HG03108 (cell line): ENCODE results near the gene IL22RA1.

Experiments
- ATAC-seq: cut with Tn5 transposase; IDR thresholded peaks from one replicate; pipeline ENCODE4 v1.9.1; 2021; ENCODE audit warnings: moderate library complexity; ENCODE audit not compliant: unreplicated experiment

Gene IL22RA1

DNA sequence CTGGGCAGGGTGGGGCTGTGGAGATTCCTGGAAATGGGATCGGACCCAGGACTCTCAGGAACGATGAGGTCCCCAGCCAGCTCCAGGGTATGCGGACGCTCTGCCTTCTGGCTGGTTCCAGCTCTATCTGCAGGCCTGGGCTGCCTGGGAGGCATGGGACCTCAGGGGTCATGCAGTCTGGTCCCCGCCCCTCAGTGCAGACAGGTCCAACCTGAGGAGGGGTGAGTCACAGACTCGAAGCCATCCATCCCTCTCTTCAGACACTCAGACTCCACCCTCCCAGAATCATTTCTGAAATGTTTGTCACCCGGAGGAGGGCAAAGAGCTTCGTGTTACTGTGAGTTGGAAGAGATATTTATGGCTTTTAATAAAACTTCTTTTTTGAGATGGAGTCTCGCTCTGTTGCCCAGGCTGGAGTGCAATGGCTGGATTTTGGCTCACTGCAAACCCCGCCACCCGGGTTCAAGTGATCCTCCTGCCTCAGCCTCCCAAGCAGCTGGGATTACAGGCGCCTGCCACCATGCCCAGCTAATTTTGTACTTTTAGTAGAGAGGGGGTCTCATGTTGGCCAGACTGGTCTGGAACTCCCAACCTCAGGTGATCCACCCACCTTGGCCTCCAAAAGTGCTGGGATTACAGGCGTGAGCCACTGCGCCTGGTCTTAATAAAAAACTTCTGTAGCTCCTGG is 25.1 kb downstream of the IL22RA1 start:
- no peak for ATAC-seq

DNA sequence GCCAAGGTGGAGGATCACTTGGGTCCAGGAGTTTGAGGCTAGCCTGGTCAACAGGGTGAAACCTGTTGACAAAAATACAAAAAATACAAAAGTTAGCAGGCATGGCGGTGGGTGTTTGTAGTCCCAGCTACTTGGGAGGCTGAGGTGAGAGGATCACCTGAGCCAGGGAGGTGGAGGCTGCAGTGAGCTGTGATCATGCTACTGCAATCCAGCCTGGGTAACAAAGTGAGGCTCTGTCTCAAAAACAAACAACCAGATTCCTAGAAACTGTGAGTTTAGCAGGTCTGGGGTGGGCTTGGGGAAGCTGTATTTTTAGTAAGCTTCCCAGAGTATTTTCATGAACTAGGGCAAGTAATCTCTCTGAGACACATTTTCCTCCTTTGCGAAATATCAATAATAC is 25.8 kb downstream of the IL22RA1 start:
- no peak for ATAC-seq

DNA sequence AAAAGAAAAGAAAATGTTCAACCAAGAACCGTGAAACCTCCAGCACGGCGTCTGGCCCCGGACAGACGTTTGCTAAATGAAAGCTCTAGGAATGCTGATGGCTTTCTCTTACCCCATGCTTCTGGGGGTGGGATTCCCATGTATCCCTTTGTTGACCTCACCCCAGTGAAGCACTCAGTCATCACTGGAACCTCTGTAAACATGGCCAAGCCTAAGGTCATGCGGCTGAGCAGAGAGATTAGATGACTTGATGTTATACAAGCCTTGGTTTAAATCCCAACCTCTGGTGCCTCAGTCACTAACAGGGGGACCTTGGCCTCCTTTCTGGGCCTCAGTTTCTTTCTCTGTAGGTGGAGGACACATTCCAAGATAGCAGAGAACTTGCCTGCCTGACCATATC is 28.2 kb downstream of the IL22RA1 start:
- no peak for ATAC-seq

DNA sequence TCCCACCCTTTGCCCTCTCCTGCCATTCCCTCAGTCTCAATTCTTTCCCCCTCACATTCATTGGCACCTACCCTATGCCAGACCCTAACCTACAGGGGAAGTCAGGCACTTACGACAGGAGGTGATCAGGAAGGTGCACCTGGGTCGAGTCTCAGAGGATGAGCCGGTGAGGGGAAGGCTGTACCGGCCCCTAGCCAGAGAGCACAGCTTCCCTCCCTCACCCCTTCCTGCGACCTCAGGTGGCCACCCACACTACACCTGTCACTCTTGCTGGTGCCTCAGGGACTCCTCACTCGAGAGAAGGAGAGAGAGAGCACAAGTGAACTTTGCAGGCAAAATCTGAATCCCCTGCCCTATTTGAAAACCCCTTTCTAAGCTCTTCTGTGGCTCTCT is 29.3 kb downstream of the IL22RA1 start:
- no peak for ATAC-seq

DNA sequence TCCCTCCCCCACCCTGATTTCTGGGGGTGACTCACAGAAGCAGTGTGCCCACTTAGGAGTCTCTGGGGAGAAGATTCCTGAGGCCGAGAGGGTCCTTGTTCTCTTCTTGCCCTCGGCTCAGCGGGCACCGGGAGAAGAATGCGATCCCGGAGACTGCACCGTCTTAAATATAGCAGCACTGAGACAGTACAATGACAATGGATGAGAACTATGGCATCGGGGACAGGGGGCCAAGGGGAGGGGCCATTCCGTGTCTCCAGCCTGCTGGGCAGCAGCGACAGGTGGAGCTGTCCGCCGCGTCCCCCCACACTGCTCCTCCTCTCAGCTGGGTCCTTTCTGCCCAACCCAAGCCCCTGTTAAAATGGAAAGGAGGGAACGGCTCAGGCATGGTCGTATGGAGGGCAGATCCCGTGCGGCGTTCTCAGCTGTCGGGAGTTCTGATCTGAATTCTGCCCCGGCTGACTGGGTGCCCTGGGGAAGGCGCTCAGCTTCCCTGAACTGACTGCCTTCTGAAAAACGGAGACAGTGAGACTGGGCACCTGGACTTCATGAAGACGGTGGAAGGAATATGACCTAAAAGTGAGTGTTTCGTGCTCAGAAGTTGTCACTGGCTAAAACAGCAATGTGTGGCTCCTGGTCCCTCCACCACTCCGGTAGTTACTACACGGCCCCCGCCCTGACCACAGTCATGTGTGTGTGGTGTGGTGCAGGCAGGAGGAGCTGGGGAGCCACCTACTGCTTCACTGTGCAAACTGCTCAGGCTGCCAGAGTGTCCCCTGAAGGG is 30.8 kb downstream of the IL22RA1 start, which contains the start of gene MYOM3:
TSS of gene MYOM3 (minus strand) at position 140 of the 784 bp plus-strand sequence. CDS start 3,499 bp downstream, outside the sequence.
- no peak for ATAC-seq

DNA sequence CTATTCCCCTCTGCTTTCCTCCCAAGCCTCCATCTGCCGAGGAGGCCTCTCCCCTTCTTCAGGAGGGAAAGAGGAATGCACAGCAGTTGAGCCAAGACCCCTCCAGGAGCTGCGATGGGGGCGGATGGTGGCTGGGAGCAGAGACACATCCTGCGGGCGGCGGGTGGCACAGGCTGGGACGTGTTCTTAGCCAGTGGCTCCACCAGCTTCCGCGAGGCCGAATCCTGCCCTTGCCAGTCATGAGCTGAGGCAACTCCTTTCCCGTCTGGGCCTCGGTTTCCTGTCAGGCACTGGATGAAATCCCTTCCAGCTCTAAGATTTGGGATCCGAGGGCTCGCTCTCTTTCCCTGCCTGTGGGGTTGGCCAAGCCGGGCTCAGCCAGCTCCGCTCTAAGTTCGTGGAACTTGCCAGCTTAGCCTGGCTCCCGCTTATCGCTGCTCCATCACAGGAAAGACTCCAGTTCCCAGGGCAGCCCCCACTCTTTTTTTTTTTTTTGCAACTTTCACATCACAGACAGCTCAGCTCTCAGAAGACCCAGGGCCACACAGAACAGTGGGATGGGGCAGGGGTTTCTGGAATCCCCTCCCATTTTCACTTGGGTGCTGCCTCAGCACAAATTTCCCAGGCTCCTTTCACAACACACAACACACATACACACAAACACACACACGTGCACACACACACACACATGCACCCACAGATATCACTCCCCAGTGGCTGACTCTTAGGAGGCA is 31.5 kb downstream of the IL22RA1 start:
- no peak for ATAC-seq

DNA sequence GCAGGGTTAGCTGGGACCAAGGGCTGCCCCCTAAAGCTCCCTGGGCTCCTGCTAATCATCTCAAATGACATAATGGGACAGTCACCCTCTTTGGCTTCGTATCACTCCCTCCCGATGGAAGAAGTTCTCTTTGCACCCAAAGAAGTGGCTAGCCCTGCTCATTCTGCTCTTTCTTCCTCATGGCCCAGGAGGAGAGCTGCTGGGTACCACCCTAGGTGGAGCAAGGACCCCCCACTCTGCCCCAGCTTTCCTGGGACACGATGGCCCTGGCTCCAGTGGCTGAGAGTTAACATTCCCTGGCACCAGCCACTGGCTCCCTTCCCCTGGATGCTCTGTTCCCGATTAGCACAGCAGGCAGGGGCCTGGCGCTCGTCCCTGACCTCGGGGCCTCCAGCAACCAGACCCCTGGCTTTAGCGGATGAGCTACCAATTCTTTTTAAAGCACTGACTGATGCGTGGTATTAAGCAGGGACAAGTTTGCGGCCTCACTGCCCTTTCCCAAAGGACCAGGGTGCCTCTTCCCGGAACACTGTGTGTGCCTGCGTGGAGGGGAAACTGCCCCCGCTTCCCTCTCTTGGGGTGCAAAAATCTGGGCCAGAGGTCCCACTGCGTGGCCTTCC is 32.2 kb downstream of the IL22RA1 start:
- no peak for ATAC-seq

DNA sequence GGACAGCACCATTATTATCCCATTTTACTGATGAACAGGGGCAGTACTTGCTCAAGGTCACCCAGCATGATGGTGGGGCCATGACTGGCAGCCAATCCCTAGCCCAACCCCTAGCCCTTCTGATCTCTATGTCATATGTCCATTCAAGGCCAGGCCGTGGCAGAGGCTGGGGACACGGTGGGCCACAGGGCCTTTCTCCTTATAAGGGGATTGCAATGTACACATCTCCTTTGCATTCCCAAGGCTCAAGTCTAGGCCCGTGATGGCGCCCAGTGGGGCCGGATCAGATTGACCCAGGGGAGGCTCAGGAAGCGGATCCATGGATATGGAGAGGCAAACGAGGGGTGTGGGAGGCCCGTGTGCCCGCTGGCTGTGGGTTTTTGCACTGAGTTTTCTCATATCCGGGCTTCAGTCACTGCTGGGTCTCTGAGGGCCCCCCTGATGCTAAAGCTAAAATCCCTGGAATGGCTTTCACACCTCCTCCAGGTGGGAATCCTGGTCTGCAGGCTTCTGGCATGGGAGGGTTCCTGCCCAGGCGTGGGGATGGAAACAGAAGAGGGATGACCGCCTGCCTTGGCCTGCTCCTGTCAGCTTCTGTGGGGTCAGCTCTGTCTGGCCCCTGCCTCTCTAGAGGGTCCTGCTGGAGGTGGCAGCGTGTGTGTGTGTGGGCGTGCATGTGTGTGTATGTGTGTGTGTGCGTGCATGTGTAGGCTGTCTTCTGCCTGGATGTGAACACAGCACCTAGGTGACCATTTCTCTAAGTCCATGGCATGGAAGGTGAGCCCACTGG is 33.1 kb downstream of the IL22RA1 start:
- ATAC-seq = no peak

DNA sequence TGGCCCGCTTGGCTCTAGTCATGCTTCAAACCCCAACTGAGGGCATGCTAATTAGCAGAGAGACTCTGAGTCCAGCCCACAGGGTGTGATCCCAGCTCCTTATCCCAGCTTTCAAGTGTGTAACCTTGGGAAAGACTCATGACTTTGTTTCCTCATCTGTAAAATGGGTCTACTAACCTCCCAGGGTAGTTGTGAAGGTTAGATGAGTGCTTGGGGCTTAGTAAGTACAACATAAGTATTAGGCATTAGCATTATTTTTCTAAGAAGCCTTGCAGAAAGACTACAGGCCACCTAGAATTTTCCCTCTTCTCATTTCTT is 33.8 kb downstream of the IL22RA1 start:
- no peak for ATAC-seq

DNA sequence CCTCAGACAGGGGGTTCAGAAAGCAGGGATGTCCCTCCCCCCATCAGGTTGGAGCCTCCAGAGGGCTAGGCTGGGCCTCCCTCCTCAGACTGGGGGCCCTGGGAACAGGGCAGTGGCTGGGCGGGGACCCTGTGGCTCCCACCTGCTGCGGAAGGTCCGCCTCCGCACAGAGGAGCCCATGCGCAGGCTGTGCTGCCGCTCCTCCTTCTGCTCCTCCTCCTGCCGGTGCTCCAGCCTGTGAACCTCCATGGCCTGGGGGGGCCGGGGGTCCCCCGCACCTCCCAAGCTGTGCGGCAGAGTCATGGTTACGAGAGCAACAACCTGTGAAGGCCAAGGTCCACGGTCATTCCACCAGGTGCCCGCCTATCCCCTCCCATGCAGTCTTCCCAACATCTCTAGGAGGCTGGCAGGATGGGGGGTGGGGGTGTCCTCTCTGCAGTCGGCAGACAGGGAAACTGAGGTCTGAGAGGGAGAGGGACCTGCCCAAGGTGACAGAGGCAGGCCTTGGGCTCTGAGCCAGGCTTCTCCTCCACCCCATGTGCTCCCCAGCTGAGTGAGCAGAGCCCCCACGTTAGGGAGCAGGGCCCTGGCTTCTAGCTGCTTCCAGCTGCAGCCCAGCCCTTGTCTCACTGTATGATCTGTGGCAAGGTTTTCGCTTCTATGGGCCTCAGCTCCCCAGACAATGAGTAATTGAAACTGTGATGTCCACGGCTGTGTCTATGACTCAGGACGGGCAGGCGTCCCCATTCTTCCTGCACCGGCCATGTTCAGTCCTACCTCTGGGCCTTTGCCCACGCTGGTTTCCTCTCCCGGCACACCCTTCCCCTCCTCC is 34.4 kb downstream of the IL22RA1 start:
- no peak for ATAC-seq

DNA sequence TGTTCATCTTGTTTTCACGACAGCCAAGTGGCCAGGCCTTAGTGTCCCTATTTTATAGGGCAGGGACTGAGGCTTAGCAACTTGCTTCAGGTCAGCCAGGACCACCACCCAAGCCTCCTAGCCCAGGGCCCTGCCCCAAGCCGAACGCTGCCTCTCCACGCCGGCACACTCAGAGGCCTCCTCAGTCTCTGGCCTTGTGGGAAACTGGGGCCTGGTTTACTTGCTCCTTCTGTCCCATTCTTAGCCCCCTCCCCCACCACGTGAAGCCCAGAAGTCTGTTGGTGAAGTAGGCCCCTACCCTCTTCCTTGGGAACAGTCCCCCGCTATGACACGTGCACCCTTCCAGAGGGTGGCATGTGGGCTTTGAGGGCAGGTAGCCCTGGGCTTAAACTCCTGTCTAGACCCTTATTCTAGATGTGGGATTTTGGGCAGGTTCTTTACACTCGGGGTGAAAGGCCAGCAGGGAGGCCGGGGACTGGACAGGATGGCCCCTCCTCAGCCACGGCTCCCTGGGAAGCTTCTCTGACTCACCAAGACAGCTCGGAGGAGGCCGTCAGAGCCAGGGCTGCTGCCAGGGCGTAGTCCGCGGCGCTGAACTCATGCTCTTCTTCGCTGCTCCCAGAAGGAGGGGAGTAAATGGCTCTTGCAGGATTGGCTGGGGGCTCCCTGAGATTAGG is 35.3 kb downstream of the IL22RA1 start:
- no peak for ATAC-seq

DNA sequence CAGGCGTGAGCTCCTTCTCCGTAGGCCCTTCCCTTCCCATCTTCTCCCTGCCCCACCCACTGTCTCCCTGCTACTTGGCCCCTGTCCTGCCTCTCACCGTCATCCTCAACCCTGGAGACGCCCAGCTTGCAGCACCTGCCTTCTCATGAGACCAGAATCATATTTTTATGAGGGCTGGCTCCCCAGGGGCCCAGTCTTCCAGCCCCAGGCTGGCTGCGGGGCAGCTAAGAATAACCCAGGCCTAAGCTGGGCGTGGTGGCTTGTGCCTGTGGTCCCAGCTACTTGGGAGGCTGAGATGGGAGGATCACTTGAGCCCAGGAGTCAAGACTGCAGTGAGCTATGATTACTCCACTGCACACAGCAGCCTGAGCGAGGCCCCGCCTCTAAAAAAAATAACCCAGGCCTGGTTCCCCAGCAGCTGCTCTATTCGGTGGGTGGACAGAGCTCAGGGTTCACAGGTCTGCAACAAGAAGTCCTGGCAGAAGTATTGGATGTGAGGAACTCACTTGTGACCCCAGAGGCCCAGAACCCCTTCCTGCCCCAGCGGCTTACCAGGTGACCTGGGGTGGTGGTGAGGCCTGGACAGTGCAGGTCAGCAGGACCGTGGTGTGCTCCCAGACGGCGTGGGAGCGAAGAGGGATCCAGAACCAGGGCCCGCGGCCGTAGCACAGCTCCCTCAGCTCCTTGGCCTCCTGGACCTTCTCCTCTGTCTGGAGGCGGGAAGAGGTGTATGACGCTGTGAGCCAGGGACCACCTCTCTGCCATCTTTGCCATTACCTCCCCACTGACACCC is 37.4 kb downstream of the IL22RA1 start:
- no peak for ATAC-seq

DNA sequence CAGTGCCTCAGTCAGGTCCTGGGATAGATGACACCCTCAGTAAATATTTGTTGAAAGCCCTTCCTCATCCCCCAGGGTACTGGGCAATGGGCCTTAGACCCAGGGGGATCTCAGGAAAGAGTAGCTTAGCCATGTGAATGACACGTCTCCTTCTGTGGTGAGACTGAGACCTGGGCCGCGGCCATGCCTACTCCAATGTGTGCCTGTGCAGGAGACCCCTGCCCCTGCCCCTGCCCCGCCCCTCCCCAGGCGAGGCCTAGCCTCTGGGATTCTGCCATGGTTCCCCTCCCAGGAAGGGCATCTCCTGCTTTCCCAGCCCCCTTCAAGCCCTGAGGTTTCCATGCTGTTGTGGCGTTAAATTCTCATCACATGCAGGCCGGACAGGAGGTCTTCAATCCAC is 38.1 kb downstream of the IL22RA1 start:
- ATAC-seq = no peak

DNA sequence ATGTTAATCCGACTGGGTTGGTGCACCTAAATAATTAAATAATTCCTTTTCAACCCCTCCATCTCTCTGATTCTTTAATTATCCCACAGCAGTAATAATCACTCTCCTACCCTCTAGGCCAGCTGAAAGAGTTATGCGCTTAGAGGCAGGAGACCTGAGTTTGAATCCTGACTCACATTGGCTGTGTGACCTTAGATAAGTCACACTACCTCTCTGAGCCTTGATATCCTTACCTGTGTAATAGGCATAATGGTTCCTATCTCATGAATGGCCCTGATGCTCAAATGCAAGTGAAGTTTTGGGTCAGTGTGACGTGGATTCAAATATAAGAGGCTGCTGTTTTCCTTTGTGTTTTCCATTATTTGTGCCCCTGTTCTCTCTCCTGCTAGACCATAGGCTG is 39.1 kb downstream of the IL22RA1 start:
- ATAC-seq = no peak

DNA sequence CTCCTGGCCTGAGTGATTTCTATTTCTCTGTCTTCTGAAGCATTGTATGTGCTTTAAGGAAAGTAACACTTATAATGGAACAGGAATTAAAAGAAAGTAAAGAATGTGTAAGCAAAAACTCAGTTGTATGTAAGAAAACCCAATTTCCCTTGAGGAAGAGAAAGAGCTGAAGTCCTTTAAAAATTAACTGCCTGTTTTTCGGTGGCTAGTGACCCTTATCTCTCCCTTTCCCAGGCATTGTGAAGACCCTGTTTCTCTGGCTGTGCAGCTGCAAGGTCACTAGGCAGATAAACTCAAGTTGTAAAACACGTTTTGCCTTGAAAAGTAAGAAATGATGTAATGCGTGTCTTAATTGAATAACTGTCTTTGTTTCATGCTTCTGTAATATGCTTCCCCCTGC is 39.5 kb downstream of the IL22RA1 start:
- ATAC-seq = no peak

DNA sequence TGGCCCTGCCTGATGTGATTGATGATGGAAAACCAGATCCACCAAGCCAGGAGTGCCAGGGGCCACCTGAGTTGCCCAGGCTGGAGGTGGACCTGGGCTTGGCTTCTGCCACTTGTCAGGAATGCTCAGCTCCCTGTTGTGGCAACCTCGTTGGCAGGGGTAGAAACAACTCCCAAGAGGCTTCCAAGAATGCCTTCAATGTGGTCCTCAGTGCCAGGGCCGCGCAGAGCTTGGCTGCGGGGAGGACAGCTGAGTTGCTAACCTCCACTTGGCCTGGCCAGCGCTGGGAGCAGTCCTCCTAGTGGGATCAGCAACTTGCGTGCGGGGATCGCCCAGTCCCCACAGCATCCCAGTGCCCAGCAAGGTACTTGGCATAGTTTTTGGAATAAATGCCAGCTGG is 40.0 kb downstream of the IL22RA1 start:
- no peak for ATAC-seq

DNA sequence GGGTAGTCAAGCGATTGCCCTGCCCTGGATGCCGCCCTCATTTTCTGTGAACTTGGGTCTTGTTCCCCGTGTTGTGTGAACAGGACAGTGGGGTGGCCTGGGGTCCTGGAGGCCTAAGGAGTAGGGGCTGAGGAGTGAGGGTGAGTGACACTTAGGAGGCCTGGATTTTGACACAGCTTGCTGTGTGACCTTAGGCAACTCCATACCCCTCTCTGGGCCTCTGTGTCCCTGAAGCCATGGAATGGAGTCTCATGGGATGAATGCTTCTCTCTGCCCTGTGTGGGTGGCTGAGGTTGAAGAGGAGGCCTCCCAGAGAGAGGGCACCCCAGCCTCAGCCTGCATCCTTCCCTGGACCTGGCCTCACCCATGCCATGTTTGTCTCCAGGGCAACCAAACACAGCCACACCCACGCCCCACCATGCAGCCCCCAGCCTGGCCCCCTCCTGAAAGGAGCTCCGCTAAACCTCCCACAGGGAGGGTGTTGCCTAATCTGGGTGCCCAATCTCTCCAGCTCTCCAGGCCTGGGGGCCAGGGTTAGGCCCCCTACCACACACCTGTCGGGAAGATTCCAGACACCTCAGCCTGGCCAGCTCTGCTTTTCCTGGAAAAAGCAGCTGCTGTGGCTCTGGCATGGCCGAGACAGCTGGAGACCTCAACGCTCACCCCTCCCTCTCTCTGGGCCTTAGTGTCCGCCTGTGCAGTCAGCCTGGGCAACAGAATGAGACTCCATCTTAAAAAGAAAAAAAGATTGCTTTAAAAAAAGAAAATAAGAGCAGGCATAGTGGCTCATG is 40.9 kb downstream of the IL22RA1 start:
- ATAC-seq = no peak
